Measurements from ENCODE around the gene CASZ1.

The CASZ1 gene

GRCh38 chr1:10626131-10626731, 170.2 kb downstream of the CASZ1 start:
- no peak overlapping the region for H3K4me3 ChIP-seq (ENCODE audit: insufficient read depth, low read depth, low read length, poor library complexity, severe bottlenecking)
- no peaks in the 10 kb centered on the region for H3K4me1 ChIP-seq (ENCODE audit: control insufficient read depth, insufficient read depth, low read length, poor library complexity, severe bottlenecking)
- H3K9me3 ChIP-seq (ENCODE audit: control insufficient read depth, low read length), result no peaks in the 10 kb centered on the region
- H3K27ac ChIP-seq (ENCODE audit: insufficient read depth, low read length, poor library complexity, severe bottlenecking), result no peak overlapping the region
- no peaks in the 10 kb centered on the region for H3K27me3 ChIP-seq (replicated peaks; ENCODE audit: control insufficient read depth, insufficient read depth, low read length, poor library complexity, severe bottlenecking)
- peaks cover 25% of the 10 kb centered on the region for H3K36me3 ChIP-seq (ENCODE audit: control insufficient read depth, insufficient read depth, low read length)
- no peak for DNase-seq

DNA sequence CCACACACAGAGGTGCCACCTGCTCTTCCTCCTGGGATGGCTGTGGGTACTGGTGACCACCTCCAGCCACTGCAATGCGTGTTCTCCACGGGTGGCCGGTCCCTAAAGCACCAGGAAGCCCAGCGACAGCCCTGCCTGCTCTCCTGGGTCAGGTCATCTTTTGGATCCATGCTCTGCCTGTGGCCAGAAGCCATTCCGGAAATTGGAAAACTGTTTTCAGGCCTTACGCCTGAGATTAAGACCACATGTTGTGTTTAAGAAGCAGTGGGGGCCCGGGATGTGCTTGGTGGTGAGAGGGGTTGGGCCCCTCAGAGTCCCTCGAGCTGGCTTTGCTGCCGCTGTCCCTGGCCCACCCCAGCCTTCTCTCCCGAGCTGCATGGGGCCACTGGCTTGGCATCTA, 170.9 kb downstream of the CASZ1 start:
- H3K4me3 ChIP-seq (ENCODE audit: insufficient read depth, low read depth, low read length, poor library complexity, severe bottlenecking), result no peak overlapping the region
- no peaks in the 10 kb centered on the region for H3K9me3 ChIP-seq (ENCODE audit: control insufficient read depth, low read length)
- no peak overlapping the region for H3K27ac ChIP-seq (ENCODE audit: insufficient read depth, low read length, poor library complexity, severe bottlenecking)
- DNase-seq, result no peak
- no peaks in the 10 kb centered on the region for H3K4me1 ChIP-seq (ENCODE audit: control insufficient read depth, insufficient read depth, low read length, poor library complexity, severe bottlenecking)
- no peaks in the 10 kb centered on the region for H3K27me3 ChIP-seq (replicated peaks; ENCODE audit: control insufficient read depth, insufficient read depth, low read length, poor library complexity, severe bottlenecking)
- peaks cover 25% of the 10 kb centered on the region for H3K36me3 ChIP-seq (ENCODE audit: control insufficient read depth, insufficient read depth, low read length)

- no peak overlapping the region for H3K4me3 ChIP-seq (ENCODE audit: insufficient read depth, low read depth, low read length, poor library complexity, severe bottlenecking)
- no peaks in the 10 kb centered on the region for H3K27me3 ChIP-seq (replicated peaks; ENCODE audit: control insufficient read depth, insufficient read depth, low read length, poor library complexity, severe bottlenecking)
- H3K27ac ChIP-seq (ENCODE audit: insufficient read depth, low read length, poor library complexity, severe bottlenecking), result no peak overlapping the region
- no peak for DNase-seq
- H3K36me3 ChIP-seq (ENCODE audit: control insufficient read depth, insufficient read depth, low read length), result peaks cover 25% of the 10 kb centered on the region
- no peaks in the 10 kb centered on the region for H3K4me1 ChIP-seq (ENCODE audit: control insufficient read depth, insufficient read depth, low read length, poor library complexity, severe bottlenecking)
- no peaks in the 10 kb centered on the region for H3K9me3 ChIP-seq (ENCODE audit: control insufficient read depth, low read length)
These were observed 171.4 kb downstream of the CASZ1 start for GRCh38 chr1:10625076-10625475.

DNA sequence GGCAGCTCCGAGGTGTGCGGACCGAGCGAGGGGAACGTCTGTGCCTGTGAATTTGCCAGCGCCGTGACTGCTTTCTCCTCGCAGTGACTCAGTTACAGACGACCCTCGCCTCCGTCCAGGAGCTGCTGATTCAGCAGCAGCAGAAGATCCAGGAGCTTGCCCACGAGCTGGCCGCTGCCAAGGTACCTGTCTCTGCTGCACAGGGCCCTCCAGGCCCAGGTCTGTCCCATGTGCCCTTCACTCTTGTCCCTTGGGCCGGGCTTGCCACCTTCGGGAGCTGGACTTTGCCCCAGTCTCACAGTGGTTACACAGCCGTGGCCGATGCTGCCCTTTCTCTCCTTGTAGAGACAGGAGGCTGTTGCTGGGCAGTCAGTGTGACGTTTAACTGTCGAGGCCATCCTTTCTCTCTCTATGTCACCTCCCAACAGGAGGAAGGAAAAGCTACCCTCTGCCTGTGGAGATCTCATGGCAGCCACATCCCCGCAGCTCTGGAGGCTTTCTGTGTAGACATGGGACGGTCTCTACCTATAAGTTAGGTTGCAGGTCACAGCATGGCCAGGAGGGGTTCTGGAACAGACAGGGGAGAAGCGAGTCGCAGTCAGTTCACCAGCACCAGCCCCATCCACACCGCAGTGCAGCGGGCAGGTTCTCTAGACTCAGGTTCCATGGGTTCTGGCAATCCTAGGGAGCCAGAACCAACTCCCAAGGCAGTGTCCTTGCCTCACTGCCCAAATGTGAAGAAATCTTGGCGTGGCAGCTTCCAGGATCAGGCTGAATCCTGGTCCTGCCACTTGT, 172.0 kb downstream of the CASZ1 start:
- H3K4me1 ChIP-seq (ENCODE audit: control insufficient read depth, insufficient read depth, low read length, poor library complexity, severe bottlenecking), result no peaks in the 10 kb centered on the region
- DNase-seq, result no peak
- H3K9me3 ChIP-seq (ENCODE audit: control insufficient read depth, low read length), result no peaks in the 10 kb centered on the region
- H3K27ac ChIP-seq (ENCODE audit: insufficient read depth, low read length, poor library complexity, severe bottlenecking), result no peak overlapping the region
- no peaks in the 10 kb centered on the region for H3K27me3 ChIP-seq (replicated peaks; ENCODE audit: control insufficient read depth, insufficient read depth, low read length, poor library complexity, severe bottlenecking)
- no peak overlapping the region for H3K4me3 ChIP-seq (ENCODE audit: insufficient read depth, low read depth, low read length, poor library complexity, severe bottlenecking)
- H3K36me3 ChIP-seq (ENCODE audit: control insufficient read depth, insufficient read depth, low read length), result peaks cover 20% of the 10 kb centered on the region

GRCh38 chr1:10623686-10624145, 172.7 kb downstream of the CASZ1 start:
- Histone ChIP-seq H3K9me3 (ENCODE audit: control insufficient read depth, low read length) (no peaks in the 10 kb centered on the region), H3K36me3 (ENCODE audit: control insufficient read depth, insufficient read depth, low read length) (peaks cover 24% of the 10 kb centered on the region), H3K27me3 (replicated peaks; ENCODE audit: control insufficient read depth, insufficient read depth, low read length, poor library complexity, severe bottlenecking) (no peaks in the 10 kb centered on the region), H3K4me3 (ENCODE audit: insufficient read depth, low read depth, low read length, poor library complexity, severe bottlenecking) (no peak overlapping the region), H3K27ac (ENCODE audit: insufficient read depth, low read length, poor library complexity, severe bottlenecking) (no peak overlapping the region), H3K4me1 (ENCODE audit: control insufficient read depth, insufficient read depth, low read length, poor library complexity, severe bottlenecking) (no peaks in the 10 kb centered on the region)
- DNase-seq, result no peak

- Histone ChIP-seq H3K9me3 (ENCODE audit: control insufficient read depth, low read length) (no peaks in the 10 kb centered on the region), H3K27ac (ENCODE audit: insufficient read depth, low read length, poor library complexity, severe bottlenecking) (no peak overlapping the region), H3K4me3 (ENCODE audit: insufficient read depth, low read depth, low read length, poor library complexity, severe bottlenecking) (no peak overlapping the region), H3K36me3 (ENCODE audit: control insufficient read depth, insufficient read depth, low read length) (peaks cover 30% of the 10 kb centered on the region), H3K27me3 (replicated peaks; ENCODE audit: control insufficient read depth, insufficient read depth, low read length, poor library complexity, severe bottlenecking) (no peaks in the 10 kb centered on the region), H3K4me1 (ENCODE audit: control insufficient read depth, insufficient read depth, low read length, poor library complexity, severe bottlenecking) (no peaks in the 10 kb centered on the region)
- no peak for DNase-seq
These were observed 173.3 kb downstream of the CASZ1 start for GRCh38 chr1:10622910-10623685.

DNA sequence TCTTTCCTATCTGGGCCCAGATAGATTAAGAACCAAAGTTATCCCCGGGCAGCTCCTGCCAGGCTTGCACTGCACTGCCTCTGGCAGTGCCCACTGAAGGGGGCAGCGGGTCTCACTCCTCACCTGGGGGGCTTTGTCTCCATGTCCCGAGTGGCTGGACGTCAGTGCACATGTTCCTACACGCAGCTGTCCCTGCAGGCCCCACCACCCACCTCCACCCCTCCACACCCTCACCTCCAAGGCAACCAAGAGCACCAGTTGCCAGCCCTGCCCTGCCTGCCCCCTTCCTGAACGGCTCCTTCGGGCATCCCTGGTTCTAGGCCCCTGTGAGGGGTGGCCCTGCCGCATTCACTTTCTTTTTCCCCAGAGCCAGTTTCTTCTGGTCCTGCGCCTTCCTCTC, 174.5 kb downstream of the CASZ1 start:
- Histone ChIP-seq H3K27ac (ENCODE audit: insufficient read depth, low read length, poor library complexity, severe bottlenecking) (no peak overlapping the region), H3K4me3 (ENCODE audit: insufficient read depth, low read depth, low read length, poor library complexity, severe bottlenecking) (no peak overlapping the region), H3K4me1 (ENCODE audit: control insufficient read depth, insufficient read depth, low read length, poor library complexity, severe bottlenecking) (no peaks in the 10 kb centered on the region), H3K9me3 (ENCODE audit: control insufficient read depth, low read length) (no peaks in the 10 kb centered on the region), H3K27me3 (replicated peaks; ENCODE audit: control insufficient read depth, insufficient read depth, low read length, poor library complexity, severe bottlenecking) (no peaks in the 10 kb centered on the region), H3K36me3 (ENCODE audit: control insufficient read depth, insufficient read depth, low read length) (peaks cover 34% of the 10 kb centered on the region)
- no peak for DNase-seq

- Histone ChIP-seq H3K9me3 (ENCODE audit: control insufficient read depth, low read length) (no peaks in the 10 kb centered on the region), H3K27me3 (replicated peaks; ENCODE audit: control insufficient read depth, insufficient read depth, low read length, poor library complexity, severe bottlenecking) (no peaks in the 10 kb centered on the region), H3K27ac (ENCODE audit: insufficient read depth, low read length, poor library complexity, severe bottlenecking) (no peak overlapping the region), H3K36me3 (ENCODE audit: control insufficient read depth, insufficient read depth, low read length) (peaks cover 34% of the 10 kb centered on the region), H3K4me1 (ENCODE audit: control insufficient read depth, insufficient read depth, low read length, poor library complexity, severe bottlenecking) (no peaks in the 10 kb centered on the region), H3K4me3 (ENCODE audit: insufficient read depth, low read depth, low read length, poor library complexity, severe bottlenecking) (no peak overlapping the region)
- no peak for DNase-seq
These were observed 175.7 kb downstream of the CASZ1 start for GRCh38 chr1:10620776-10621175.

DNA sequence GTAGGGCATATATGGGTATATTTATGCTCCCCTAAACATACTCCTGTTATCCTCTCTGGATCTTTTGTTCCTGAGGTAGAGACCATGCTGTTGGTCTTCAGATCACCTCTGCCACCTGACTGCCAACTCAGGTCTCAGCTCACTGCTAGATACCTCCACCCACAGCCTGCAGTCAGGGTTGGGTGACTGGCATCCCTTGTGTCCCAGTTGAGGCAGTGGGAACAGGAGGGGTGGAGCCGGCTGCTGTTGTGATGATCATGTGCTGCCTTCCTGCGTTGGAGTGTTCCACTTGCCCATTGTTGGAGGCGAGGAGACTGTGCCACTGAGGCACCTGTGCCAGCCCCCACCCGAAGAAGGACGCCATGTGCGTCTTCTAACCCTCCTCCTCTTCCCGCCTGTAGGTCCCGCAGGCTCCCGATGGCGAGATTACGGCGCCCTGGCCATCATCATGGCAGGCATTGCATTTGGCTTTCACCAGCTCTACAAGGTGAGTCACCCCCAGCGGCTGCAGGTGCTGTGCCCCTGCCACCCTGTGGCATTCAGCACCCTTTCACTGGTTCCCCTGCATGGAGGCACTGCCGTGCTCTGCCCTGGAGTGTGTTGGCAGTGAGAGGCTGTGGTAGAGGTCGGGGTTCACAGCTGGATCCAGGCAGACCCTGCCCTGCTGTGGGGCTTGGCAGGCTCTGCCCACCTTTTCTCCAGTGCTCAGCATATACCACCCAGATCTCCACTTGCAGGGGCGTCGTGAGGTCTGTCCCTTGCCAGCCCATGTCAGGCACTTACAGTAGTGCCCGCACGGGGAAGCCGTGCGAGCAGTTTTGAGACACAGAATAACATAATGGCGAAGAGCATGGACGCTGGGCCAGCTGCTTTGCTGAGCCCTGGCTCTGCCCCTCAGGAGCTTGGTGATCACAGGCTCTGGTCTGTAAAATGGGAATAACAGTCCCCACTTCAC, 178.2 kb downstream of the CASZ1 start:
- Histone ChIP-seq H3K9me3 (ENCODE audit: control insufficient read depth, low read length) (no peaks in the 10 kb centered on the region), H3K27ac (ENCODE audit: insufficient read depth, low read length, poor library complexity, severe bottlenecking) (no peak overlapping the region), H3K4me1 (ENCODE audit: control insufficient read depth, insufficient read depth, low read length, poor library complexity, severe bottlenecking) (no peaks in the 10 kb centered on the region), H3K36me3 (ENCODE audit: control insufficient read depth, insufficient read depth, low read length) (peaks cover 23% of the 10 kb centered on the region), H3K27me3 (replicated peaks; ENCODE audit: control insufficient read depth, insufficient read depth, low read length, poor library complexity, severe bottlenecking) (no peaks in the 10 kb centered on the region), H3K4me3 (ENCODE audit: insufficient read depth, low read depth, low read length, poor library complexity, severe bottlenecking) (no peak overlapping the region)
- DNase-seq, result no peak

All from effector memory CD4-positive, alpha-beta T cell (primary cell).